NCI-H526 (cell line): ENCODE data around the gene MANSC4.

Source experiments
- DNase-seq, 2 experiments: peaks; one replicate each; lab custom pipeline; 2025; lab: John Stamatoyannopoulos, UW

MANSC4 gene

DNA sequence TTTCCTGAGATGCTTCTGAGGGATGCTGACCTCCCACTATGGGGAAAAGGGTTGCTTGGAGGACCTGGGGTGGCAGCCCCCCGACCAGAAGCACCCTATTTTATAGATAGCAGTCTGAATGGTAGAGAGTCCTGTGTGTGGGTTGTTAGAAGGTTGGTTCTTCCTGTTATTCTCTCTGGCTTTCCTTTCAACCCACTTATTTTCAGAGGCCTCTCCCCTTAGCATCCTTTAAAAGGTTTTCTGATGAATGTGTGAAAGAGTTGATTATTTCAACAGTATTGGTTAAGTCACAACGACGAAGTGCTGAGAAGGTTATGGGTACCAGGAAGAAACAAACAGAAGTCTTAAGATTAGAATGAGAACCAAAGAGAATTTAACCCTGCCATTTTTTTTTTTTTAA, 20.8 kb upstream of the MANSC4 start:
- no peak for DNase-seq

DNA sequence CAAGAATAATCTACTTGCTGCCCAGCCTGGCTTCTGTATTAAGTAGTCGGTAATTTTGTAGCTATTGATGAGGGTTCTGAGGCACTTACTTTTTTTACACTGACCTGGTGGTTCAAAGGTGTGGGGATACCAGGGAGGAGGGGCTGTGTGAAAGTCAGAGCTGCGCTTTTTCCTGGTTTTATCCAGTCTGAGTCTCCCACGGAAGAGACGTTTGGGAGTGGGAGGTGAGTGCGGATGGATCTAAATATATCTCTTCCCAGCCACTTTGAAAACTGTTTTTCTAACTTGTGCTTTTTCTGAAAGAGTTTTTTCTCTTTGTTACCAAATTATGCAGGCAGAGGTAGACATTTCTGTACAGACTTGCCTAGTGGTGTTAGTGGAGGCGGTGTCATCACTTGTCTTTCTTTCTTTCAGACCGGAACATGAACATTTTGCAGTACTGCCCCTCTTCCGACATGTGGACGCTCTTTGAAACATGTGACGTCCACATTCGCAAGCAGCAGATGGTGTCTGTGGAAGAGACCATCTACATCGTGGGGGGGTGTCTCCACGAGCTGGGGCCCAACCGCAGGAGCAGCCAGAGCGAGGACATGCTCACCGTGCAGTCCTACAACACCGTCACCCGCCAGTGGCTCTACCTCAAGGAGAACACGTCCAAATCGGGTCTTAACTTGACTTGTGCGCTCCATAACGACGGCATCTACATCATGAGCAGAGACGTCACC, 17.4 kb upstream of the MANSC4 start:
- DNase-seq, result no peak

- DNase-seq, result no peak
Observed at GRCh38 chr12:27796128-27796527, 16.1 kb upstream of the MANSC4 start.

DNA sequence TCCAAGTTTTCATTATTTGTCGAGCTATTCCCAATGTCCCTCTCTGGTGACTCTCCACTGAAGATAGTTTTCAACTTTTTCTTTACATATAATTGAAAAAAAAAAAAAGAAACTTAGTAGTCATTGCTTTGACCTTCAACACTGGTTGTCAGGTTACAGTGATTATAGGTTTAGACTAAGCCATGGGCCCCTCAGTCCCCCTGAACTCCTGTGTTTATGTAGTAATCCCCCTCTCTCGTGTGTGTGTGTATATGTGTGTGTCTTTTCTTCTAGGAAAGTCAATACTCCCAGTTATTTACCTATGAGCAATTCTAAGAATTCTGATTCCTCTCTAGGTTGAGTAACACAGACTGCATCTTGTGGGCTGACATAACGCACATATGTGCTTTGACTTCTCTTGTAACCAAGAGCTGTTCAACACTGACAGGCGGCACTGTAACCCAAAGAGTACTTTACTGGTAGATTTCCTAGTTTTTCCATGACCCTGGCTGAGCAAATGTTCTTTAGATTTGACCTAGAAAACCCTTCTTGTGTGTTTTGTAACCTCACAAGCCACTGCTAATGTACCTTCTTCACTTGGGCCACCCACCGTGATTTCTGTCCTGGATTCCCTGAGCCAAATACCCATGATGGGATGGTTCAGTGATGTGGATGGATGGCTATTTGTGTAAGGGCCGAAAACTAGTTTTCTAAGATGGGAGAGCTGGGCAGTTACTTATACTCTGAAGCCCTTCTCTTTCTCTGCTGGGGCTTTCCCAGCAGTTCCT, 15.0 kb upstream of the MANSC4 start:
- DNase-seq, result no peak

DNA sequence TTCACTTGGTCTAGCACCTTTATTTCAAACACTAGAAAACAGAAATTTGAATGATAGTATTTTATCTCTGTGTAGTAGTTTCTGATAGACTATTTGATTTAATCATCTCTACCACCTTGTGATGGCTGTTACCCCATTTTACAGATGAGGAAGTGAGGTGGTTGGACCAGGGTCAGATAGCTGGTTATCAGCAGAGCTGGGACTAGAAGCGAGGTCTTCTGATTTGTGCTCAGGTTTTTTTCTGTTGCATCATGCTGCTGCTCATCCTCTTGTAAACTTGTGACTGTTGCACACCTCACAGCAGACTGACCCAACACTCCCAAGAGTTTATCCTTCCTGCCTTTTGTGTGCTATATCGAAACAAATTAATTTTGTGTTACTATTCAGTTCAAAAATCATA, 10.1 kb upstream of the MANSC4 start:
- DNase-seq, result no peak

DNA sequence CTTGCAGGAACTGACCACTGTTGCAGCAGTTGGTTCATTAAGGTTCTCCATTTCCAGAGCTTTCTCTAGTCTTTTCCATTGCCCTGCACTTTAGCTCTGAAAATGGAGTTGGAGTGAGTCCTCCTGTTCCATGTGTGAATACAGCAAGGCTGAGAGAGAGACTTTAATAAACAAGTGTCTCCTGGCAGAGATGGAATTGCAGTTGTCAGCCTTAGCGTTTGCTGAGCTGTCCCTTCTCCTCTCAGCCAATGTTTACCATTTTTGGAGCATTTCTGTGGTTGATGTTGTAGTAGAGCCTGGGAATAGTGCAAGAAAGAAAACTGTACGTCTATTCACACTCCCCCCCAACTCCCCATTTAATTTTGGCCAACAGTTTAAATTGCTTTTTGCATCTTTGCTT, 7.5 kb upstream of the MANSC4 start:
- DNase-seq, result no peak

- DNase-seq, result peak; percentile 2 to 33
Observed at GRCh38 chr12:27785882-27786570, 6.0 kb upstream of the MANSC4 start.

- no peak for DNase-seq
Observed at GRCh38 chr12:27782481-27782880, 2.4 kb upstream of the MANSC4 start.

DNA sequence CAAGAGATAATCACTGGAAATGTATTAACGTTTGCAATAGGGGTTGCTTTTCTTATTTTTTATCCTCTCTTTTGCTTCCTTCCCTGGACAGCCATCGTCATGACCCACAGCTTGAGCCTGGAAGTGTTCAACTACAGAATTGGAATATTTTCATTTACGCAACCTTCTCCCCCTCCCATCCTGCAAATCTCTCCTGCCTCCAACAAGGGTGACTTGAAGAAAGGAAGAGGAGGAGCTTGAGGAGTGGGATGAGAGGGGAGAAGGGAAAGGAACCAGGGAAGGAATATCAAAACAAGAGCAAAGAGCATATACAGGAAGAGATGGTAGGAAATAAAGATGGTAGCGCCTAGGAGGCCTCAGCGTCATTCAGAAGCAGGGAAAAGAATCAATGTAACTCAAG, 1.6 kb upstream of the MANSC4 start:
- DNase-seq, result no peak

- DNase-seq, result peak; percentile 54 to 85
Observed at GRCh38 chr12:27780612-27781408, 774 bp upstream of the MANSC4 start.

- peak; percentile 47 to 59 for DNase-seq
Observed at GRCh38 chr12:27779416-27779919, 568 bp downstream of the MANSC4 start.

DNA sequence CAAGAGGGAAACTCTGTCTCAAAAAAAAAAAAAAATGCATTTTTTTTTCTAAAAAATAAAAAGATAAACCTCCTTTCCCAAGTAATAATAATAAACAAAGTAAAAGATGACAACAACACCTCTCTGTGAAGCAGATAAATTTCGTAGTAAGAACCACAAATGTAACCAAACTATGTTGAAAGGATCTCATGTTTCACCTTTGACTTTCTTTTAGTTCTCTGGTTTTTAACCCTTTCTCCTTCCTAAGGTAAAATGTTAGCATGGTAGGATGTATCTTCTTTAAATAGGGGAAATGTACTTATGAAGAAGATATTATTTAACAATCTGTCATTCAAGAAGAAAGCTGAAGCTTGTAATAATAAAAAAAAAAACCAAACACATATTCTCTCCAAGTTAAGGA, 1.8 kb downstream of the MANSC4 start:
- no peak for DNase-seq

- no peak for DNase-seq
Observed at GRCh38 chr12:27777141-27777540, 2.9 kb downstream of the MANSC4 start.

GRCh38 chr12:27772328-27773049, 7.5 kb downstream of the MANSC4 start:
- no peak for DNase-seq

GRCh38 chr12:27771481-27772327, 8.3 kb downstream of the MANSC4 start:
- DNase-seq, result no peak

DNA sequence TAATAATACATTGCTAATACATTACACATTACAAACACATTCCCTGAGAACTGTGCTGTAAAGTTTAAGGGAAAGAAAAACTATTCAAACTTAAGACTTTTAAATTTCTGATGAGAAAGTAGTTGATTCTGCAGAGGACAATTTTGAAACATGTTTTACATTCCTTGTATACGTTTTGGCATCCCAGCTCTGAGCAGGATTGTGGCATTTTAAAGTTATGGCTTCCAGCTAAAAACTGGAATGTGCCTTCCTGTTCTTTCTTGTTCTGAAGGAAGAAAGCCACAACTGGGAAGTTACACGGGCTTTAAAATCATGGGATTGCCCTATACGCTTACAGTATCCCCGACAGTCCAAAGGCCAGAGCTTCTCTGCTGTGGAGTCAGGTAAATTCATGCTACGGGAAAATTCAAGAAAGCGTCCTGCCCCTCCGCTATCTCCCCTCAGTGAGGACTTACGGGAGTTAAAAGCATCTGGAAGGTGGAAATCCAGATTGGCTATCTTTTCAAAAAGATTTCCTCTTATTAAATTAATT, 10.8 kb downstream of the MANSC4 start:
- no peak for DNase-seq

DNA sequence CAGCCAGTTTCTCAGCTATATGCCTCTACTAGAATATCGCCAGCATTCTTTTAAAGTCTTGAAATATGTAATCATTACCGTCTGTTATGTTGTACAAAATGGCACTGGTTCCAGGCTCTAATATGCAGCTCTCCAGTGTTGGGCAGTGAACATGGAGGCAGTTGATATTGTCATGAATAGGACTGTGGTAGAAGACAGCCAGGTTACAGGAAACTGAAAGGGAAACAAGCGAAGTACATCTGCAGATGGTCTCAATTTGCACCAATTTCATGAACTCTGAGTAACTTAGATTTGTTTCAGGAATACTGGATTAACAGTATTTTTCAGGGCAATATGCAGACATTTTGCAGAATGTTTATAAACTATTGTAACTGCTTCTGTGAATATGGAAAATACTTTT, 13.4 kb downstream of the MANSC4 start:
- no peak for DNase-seq

DNA sequence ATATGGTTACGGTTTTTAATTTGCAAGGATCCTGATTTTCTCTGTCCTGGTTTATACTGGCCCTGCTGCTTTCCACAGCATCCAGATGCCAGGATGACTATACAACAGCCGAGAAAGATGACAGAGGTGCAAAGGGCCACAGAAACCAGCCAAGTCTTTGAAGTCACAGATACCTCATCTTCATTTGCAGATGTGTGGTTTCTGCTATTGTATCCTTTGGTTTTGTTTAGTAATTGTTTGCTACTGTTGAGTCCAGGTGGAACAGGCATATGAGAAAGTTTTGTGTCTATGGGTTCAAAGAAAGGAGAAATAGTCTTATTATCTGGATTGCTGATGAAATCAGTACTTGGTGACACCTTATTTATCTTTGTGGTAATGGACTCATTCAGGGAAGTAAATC, 17.3 kb downstream of the MANSC4 start:
- no peak for DNase-seq

DNA sequence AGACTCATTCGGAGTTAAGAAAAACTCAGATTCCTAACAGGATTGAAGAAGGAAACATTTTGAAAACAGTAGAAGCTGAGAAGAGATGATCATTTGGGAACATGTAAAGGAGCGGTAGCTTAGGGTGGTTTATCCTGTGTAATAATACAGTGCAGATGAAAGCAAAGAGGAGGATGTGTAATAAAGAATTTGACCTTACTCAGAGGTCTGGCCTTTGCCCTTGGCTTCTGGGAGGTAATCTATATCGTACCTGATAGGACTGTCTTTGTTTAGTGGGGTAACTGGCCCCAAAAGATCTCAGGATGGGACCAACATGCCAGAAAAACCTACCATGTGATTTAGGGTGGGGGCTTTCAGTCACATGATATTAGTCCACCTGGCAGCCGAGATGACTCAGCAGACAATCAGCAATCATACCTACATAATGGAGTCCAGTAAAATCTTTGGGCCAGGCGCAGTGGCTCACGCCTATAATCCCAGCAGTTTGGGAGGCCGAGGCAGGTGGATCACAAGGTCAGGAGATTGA, 23.3 kb downstream of the MANSC4 start:
- DNase-seq, result no peak

GRCh38 chr12:27754795-27755194, 25.2 kb downstream of the MANSC4 start:
- peak in 1 of 2 experiments; percentile 1 for DNase-seq
